ENCODE measurements around the gene TRPM3.

DNA sequence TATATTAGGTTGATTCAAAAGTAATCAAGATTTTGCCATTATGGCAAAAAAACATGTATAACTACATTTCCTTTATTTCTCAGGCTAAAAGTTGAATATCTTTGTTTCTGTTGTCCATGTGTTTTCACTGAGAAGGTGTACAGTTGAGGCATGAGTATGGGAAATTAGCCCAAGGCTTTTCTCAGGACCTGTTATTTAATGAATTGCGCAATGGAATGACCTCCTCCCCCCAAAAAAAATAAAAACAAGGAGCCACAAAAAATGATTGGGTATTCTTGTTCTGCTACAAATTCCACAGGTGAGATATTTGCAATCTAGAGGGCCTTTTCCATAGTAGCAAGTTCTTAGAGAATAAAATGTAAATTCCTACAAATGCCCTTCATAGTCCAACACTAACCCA, 186.8 kb downstream of the TRPM3 start:
- TF ChIP-seq, protein P1, sequence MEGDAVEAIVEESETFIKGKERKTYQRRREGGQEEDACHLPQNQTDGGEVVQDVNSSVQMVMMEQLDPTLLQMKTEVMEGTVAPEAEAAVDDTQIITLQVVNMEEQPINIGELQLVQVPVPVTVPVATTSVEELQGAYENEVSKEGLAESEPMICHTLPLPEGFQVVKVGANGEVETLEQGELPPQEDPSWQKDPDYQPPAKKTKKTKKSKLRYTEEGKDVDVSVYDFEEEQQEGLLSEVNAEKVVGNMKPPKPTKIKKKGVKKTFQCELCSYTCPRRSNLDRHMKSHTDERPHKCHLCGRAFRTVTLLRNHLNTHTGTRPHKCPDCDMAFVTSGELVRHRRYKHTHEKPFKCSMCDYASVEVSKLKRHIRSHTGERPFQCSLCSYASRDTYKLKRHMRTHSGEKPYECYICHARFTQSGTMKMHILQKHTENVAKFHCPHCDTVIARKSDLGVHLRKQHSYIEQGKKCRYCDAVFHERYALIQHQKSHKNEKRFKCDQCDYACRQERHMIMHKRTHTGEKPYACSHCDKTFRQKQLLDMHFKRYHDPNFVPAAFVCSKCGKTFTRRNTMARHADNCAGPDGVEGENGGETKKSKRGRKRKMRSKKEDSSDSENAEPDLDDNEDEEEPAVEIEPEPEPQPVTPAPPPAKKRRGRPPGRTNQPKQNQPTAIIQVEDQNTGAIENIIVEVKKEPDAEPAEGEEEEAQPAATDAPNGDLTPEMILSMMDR (IDR thresholded peaks at IDR 0.05): no peak
- no peak for TF ChIP-seq POLR2A (IDR thresholded peaks at IDR 0.05)

All from esophagus squamous epithelium (tissue), 4 donors.